Measurements from ENCODE around the gene BDP1.
"Not testable (repeated sequence)": the region's sequence is repeated elsewhere in the genome, so short reads cannot be mapped to it uniquely, and the experiment has no call there.

DNA sequence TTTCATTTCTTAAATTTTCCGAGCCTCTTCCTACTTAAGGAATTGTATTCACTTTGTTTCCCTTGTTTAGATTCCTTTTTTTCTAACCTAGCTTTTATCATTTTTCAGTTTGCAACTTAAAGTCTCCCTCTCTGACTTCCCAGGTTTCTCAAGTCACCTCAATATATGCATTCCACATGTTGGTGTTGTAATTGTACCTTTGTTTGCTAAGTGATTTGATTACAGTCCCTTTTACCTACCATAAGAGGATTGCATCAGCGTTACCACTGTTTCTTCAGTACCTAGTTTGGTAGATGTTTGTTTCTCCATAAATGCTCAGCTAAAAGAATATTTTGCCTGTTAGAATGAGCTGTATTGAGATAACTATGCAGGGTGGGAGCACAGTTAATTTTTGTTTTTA lies 39.8 kb upstream of the BDP1 start:
- TF ChIP-seq CTCF, POLR2A, EP300, POLR2AphosphoS5 (IDR thresholded peaks at IDR 0.05): not testable (repeated sequence)

Measured in upper lobe of left lung (tissue), 4 donors.